T-cell (primary cell): ENCODE data around the gene ERCC2. TPM values are rescaled to one million over a fixed set of nuclear protein-coding genes. Genes with fewer than 3 reads are reported as not detected.
"Not testable (repeated sequence)": the region's sequence is repeated elsewhere in the genome, so short reads cannot be mapped to it uniquely, and the experiment has no call there.

Experiments used
- ATAC-seq, 4 experiments: fragments of 200-7000 bp in 3 of 4; fragments of 150-1000 bp in 1 of 4; cut with Tn5 transposase; replicated peaks in 1 of 4; 1 replicate in 3 of 4; 2 replicates in 1 of 4; pipeline ENCODE4 v1.10.0; 2021; ENCODE audit warnings: moderate library complexity in 3 of 4, mild to moderate bottlenecking in 2 of 4, moderate number of reproducible peaks in 1 of 4
- CTCF ChIA-PET, 2 donors: fragments of 300-600 bp; sonication (Branson Sonifier 250); formaldehyde crosslinking; loops; one replicate each; lab custom pipeline; 2022; ENCODE audit warnings: antibody characterized with exemption in 2 of 2; lab: Charles Lee
- POLR2A ChIA-PET, 2 donors: fragments of 300-600 bp; sonication (Branson Sonifier 250); formaldehyde crosslinking; loops; one replicate each; lab custom pipeline; 2022; ENCODE audit warnings: antibody characterized with exemption in 2 of 2; lab: Charles Lee
- DNase-seq, 35 experiments: peaks; one replicate each; pipeline versions ENCODE4 v3.0.0 to v3.0.0-alpha.2; 2013 to 2023
- H3K27ac ChIP-seq: one replicate; pipeline ENCODE4 v1.5.1; 2013; ENCODE audit warnings: low read length
- H3K27me3 ChIP-seq, 2 experiments: replicated peaks in 1 of 2; 1 replicate in 1 of 2; 2 replicates in 1 of 2; pipeline versions ENCODE4 v1.6.1 to v1.7.0; 2013; ENCODE audit warnings: low read length in 1 of 2, mixed read lengths in 1 of 2; ENCODE audit not compliant: control insufficient read depth in 2 of 2, insufficient read depth in 2 of 2; ENCODE audit errors: extremely low read depth in 1 of 2
- H3K36me3 ChIP-seq, 2 donors: 1 replicate in 1 of 2; 2 replicates in 1 of 2; pipeline versions ENCODE4 v1.6.1 to v1.7.0; 2013; ENCODE audit warnings: low read length in 1 of 2; ENCODE audit not compliant: control insufficient read depth in 2 of 2, insufficient read depth in 1 of 2; ENCODE audit errors: extremely low read depth in 1 of 2
- H3K4me1 ChIP-seq, 2 experiments: 1 replicate in 1 of 2; 2 replicates in 1 of 2; pipeline versions ENCODE4 v1.6.1 to v1.7.0; 2013; ENCODE audit warnings: low read length in 2 of 2, mixed read lengths in 1 of 2; ENCODE audit not compliant: insufficient read depth in 2 of 2, control insufficient read depth in 1 of 2; ENCODE audit errors: extremely low read depth in 1 of 2
- H3K4me3 ChIP-seq, 2 donors: 1 replicate in 1 of 2; 2 replicates in 1 of 2; pipeline versions ENCODE4 v1.5.1 to v1.7.0; 2013; ENCODE audit warnings: mild to moderate bottlenecking in 2 of 2, low read length in 1 of 2, moderate library complexity in 1 of 2; ENCODE audit not compliant: control insufficient read depth in 1 of 2; ENCODE audit errors: extremely low read depth in 1 of 2
- H3K9me3 ChIP-seq: 2 replicates; pipeline ENCODE4 v1.7.0; 2013
- H3K27ac Mint-ChIP-seq, 2 donors: one replicate each; pipeline ENCODE4 v1.8.0; 2020 to 2021; ENCODE audit warnings: mild to moderate bottlenecking in 2 of 2, mixed read lengths in 2 of 2
- H3K27me3 Mint-ChIP-seq, 2 donors: one replicate each; pipeline ENCODE4 v1.8.0; 2021 to 2022; ENCODE audit warnings: mixed read lengths in 2 of 2
- H3K36me3 Mint-ChIP-seq: one replicate; pipeline ENCODE4 v1.8.0; 2021; ENCODE audit warnings: mixed read lengths
- H3K4me1 Mint-ChIP-seq, 3 donors: one replicate each; pipeline ENCODE4 v1.8.0; 2020 to 2022; ENCODE audit warnings: mixed read lengths in 3 of 3, mild to moderate bottlenecking in 1 of 3
- H3K4me3 Mint-ChIP-seq, 3 donors: one replicate each; pipeline ENCODE4 v1.8.0; 2020 to 2022; ENCODE audit warnings: mild to moderate bottlenecking in 3 of 3, mixed read lengths in 3 of 3, moderate library complexity in 3 of 3
- H3K9me3 Mint-ChIP-seq, 3 donors: one replicate each; pipeline ENCODE4 v1.8.0; 2020 to 2022; ENCODE audit warnings: mixed read lengths in 3 of 3
- WGBS: methylation state at CpG from one replicate; pipeline ENCODE4 v1.1.5; 2013; ENCODE audit warnings: missing lambda C conversion rate; ENCODE audit not compliant: insufficient coverage; 5-methylcytosine and 5-hydroxymethylcytosine counted together
- total RNA-seq, 35 experiments: library from RNA in 6 of 35; stranded (reverse) in 6 of 35; fragments of 120-200 nt in 1 of 35; gene quantifications; one replicate each; pipeline versions ENCODE4 v1.2.1 to v1.2.4 and lab custom pipeline; 2013 to 2026

Gene ERCC2
- total RNA-seq, 5 donors from 2014 or later (not counting 1 experiment from before 2014, with no cell fraction given) = 14.5 to 23.2 (median 21.3) TPM

DNA sequence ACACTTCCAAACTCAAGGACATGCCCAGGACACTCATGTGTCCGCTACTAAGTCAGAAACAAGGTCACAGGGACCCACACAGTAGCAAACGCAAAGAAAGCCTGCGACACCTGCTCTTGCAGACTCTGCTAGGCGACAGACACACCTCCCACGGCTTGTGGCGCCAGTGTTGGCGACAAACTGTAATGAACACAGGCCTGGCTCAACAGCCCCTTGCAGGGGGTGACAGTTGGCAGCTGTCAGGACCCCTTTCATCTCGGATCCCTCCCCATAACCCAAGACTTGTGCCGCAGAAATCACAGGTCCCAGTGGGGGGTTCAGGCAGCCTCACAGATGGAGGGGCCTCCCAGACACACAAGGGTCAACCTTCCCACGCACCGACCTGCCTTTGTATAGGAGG lies 48.1 kb downstream of the ERCC2 start:
- H3K9me3 Mint-ChIP-seq = no peaks in the 10 kb centered on the region
- WGBS = 33% methylated on average over 7 of the region's 11 CpGs
- H3K36me3 ChIP-seq = no peaks in the 10 kb centered on the region
- ChIA-PET POLR2A (no interaction called here), CTCF (no interaction called here)
- no peak for DNase-seq
- no peaks in the 10 kb centered on the region for H3K36me3 Mint-ChIP-seq
- H3K27ac ChIP-seq = no peak overlapping the region
- H3K4me1 Mint-ChIP-seq = no peaks in the 10 kb centered on the region
- peaks cover 28 to 57% of the 10 kb centered on the region in 2 donors for H3K27me3 Mint-ChIP-seq
- H3K4me3 Mint-ChIP-seq = no peak overlapping the region
- peaks cover 0 to 73% of the 10 kb centered on the region in 2 experiments for H3K27me3 ChIP-seq
- H3K27ac Mint-ChIP-seq = no peak overlapping the region
- H3K9me3 ChIP-seq = no peaks in the 10 kb centered on the region
- no peak overlapping the region for H3K4me3 ChIP-seq
- peaks cover 0 to 11% of the 10 kb centered on the region in 2 experiments for H3K4me1 ChIP-seq
- ATAC-seq = no peak

DNA sequence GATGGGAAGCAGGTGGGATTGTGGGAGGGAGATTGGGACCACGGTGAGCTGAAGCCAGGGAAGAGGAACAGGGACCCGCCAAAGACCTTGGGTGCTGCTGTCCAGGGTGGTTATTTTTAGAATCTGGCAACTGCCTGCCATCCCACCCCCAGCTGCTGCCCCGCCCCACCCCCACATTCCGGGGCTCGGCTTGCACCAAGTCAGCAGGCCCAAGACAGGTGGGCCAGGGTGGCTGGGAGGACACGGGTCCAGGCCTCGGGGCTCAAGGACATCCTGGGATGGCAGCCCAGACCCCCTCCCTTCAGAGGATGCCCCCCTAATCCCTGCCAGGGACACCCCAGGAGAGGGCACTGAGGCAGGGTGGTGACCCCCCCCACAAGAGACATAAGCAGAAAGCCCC lies 48.5 kb downstream of the ERCC2 start:
- ATAC-seq (no peak), DNase-seq (no peak)
- Mint-ChIP-seq H3K27me3 (peaks cover 30 to 59% of the 10 kb centered on the region in 2 donors), H3K27ac (no peak overlapping the region), H3K36me3 (no peaks in the 10 kb centered on the region), H3K9me3 (no peaks in the 10 kb centered on the region), H3K4me3 (no peak overlapping the region), H3K4me1 (no peaks in the 10 kb centered on the region)
- Histone ChIP-seq H3K4me1 (peaks cover 0 to 11% of the 10 kb centered on the region in 2 experiments), H3K4me3 (no peak overlapping the region), H3K9me3 (no peaks in the 10 kb centered on the region), H3K36me3 (no peaks in the 10 kb centered on the region), H3K27me3 (peaks cover 0 to 76% of the 10 kb centered on the region in 2 experiments), H3K27ac (no peak overlapping the region)
- WGBS = 68% methylated on average over 5 of the region's 7 CpGs
- ChIA-PET POLR2A (no interaction called here), CTCF (no interaction called here)

- H3K36me3 Mint-ChIP-seq = no peaks in the 10 kb centered on the region
- POLR2A ChIA-PET = no interaction called here
- no peak for ATAC-seq
Measured at GRCh38 chr19:45320997-45321775, 49.2 kb downstream of the ERCC2 start.

DNA sequence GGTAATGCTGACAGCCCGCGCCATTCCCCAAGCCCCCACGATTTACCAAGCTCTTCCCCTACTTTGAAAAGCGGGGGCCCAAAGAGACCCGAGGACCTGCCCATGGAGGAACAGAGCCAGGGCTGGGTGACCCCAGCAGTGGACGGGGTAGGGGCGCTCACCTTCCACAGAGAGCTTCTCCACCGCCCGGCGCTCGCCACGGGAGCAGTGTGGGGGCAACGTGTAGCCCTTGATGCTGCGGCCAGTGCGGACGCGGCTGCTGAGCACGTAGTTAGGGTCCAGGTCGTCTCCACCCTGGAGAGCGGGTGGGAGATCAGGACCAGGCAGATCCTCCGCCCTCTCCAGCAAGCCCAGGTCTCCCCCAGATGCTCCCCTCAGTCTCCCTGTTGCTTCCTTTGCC lies 55.1 kb downstream of the ERCC2 start:
- Histone ChIP-seq H3K4me1 (no peaks in the 10 kb centered on the region), H3K4me3 (no peak overlapping the region), H3K9me3 (no peaks in the 10 kb centered on the region), H3K36me3 (no peaks in the 10 kb centered on the region), H3K27me3 (peaks cover 0 to 58% of the 10 kb centered on the region in 2 experiments), H3K27ac (no peak overlapping the region)
- H3K4me3 Mint-ChIP-seq = no peak overlapping the region
- no peak for ATAC-seq
- ChIA-PET CTCF (no interaction called here), POLR2A (no interaction called here)
- H3K27me3 Mint-ChIP-seq = peaks cover 38 to 50% of the 10 kb centered on the region in 2 donors
- 57% methylated on average over 21 of the region's 21 CpGs for WGBS
- H3K9me3 Mint-ChIP-seq = no peaks in the 10 kb centered on the region
- no peaks in the 10 kb centered on the region for H3K36me3 Mint-ChIP-seq
- no peak overlapping the region for H3K27ac Mint-ChIP-seq
- H3K4me1 Mint-ChIP-seq = no peaks in the 10 kb centered on the region
- no peak for DNase-seq

More at GRCh38 chr19:45320997-45321775, 49.2 kb downstream of the ERCC2 start:
- Histone ChIP-seq H3K27ac (no peak overlapping the region), H3K4me3 (no peak overlapping the region), H3K27me3 (peaks cover 0 to 78% of the 10 kb centered on the region in 2 experiments), H3K4me1 (peaks cover 0 to 10% of the 10 kb centered on the region in 2 experiments), H3K9me3 (no peaks in the 10 kb centered on the region), H3K36me3 (no peaks in the 10 kb centered on the region)
- H3K27me3 Mint-ChIP-seq = peaks cover 32 to 60% of the 10 kb centered on the region in 2 donors
- CTCF ChIA-PET = no interaction called here
- DNase-seq = no peak
- H3K4me1 Mint-ChIP-seq = no peaks in the 10 kb centered on the region
- no peak overlapping the region for H3K27ac Mint-ChIP-seq
- no peak overlapping the region for H3K4me3 Mint-ChIP-seq
- no peaks in the 10 kb centered on the region for H3K9me3 Mint-ChIP-seq
- WGBS = 75% methylated on average over 9 of the region's 12 CpGs

GRCh38 chr19:45314708-45315245 lies 55.6 kb downstream of the ERCC2 start:
- Histone ChIP-seq H3K36me3 (no peaks in the 10 kb centered on the region), H3K4me3 (no peak overlapping the region), H3K4me1 (no peaks in the 10 kb centered on the region), H3K27me3 (peaks cover 0 to 56% of the 10 kb centered on the region in 2 experiments), H3K9me3 (no peaks in the 10 kb centered on the region), H3K27ac (no peak overlapping the region)
- H3K4me3 Mint-ChIP-seq = no peak overlapping the region
- H3K27me3 Mint-ChIP-seq = peaks cover 38 to 50% of the 10 kb centered on the region in 2 donors
- DNase-seq = no peak
- ChIA-PET POLR2A (no interaction called here), CTCF (no interaction called here)
- WGBS = 60% methylated on average over 5 of the region's 8 CpGs
- no peak overlapping the region for H3K27ac Mint-ChIP-seq
- no peaks in the 10 kb centered on the region for H3K9me3 Mint-ChIP-seq
- ATAC-seq = no peak
- H3K4me1 Mint-ChIP-seq = no peaks in the 10 kb centered on the region
- H3K36me3 Mint-ChIP-seq = no peaks in the 10 kb centered on the region

GRCh38 chr19:45312285-45312684 lies 58.1 kb downstream of the ERCC2 start:
- peaks cover 0 to 40% of the 10 kb centered on the region in 2 experiments for H3K27me3 ChIP-seq
- H3K27ac Mint-ChIP-seq, H3K36me3 Mint-ChIP-seq, H3K9me3 Mint-ChIP-seq, ATAC-seq, DNase-seq, H3K4me3 Mint-ChIP-seq, H3K4me3 ChIP-seq, H3K9me3 ChIP-seq, H3K4me1 ChIP-seq, H3K36me3 ChIP-seq, H3K27ac ChIP-seq, H3K4me1 Mint-ChIP-seq, POLR2A ChIA-PET: not testable (repeated sequence)
- CTCF ChIA-PET = interaction anchor here in 1 of 2 donors (0.6 kb wide), 1 partner anchor 405 kb away, joined by 3 read pairs; no protein-coding TSS in a partner anchor
- WGBS = 87% methylated on average over 8 of the region's 14 CpGs
- peaks cover 28 to 31% of the 10 kb centered on the region in 2 donors for H3K27me3 Mint-ChIP-seq
